Hepatocyte (in vitro differentiated cells): ENCODE data around the gene LRRC4C.

ENCODE experiments used
- EZH2 ChIP-seq: fragments of 200-600 bp; sonication (generic); IDR thresholded peaks from 2 replicates; pipeline ENCODE4 v1.6.1; 2016; ENCODE audit warnings: antibody characterized with exemption, mild to moderate bottlenecking, borderline replicate concordance
- EZH2phosphoT487 ChIP-seq: fragments of 200-600 bp; sonication (generic); IDR thresholded peaks from one replicate; pipeline ENCODE4 v1.6.1; 2018; ENCODE audit warnings: antibody characterized with exemption, mild to moderate bottlenecking, low read depth, moderate library complexity; ENCODE audit not compliant: unreplicated experiment, severe bottlenecking
- TF ChIP-seq, protein P1 (sequence below): fragments of 200-600 bp; sonication (generic); IDR thresholded peaks from 2 replicates; pipeline ENCODE4 v1.5.1; 2016; ENCODE audit warnings: antibody characterized with exemption, mild to moderate bottlenecking; ENCODE audit not compliant: poor library complexity

DNA sequence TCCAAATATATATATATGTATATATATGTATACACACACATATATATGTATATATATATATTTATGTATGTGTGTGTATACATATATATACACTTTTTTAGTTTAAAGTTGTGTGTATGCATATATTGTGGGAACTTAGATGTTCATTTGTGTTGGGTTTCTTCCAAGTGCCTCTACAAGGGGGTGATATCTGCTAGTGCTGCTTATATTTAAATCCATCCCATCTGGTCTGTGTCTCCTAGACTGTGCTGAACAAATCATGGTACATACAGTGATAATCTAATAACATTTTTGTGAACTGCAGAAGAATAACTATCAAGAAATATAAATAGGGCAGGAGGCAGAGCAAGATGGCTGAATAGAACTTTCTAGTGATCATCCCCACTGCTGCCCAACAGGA is 696.4 kb downstream of the LRRC4C start:
- TF ChIP-seq, protein P1, sequence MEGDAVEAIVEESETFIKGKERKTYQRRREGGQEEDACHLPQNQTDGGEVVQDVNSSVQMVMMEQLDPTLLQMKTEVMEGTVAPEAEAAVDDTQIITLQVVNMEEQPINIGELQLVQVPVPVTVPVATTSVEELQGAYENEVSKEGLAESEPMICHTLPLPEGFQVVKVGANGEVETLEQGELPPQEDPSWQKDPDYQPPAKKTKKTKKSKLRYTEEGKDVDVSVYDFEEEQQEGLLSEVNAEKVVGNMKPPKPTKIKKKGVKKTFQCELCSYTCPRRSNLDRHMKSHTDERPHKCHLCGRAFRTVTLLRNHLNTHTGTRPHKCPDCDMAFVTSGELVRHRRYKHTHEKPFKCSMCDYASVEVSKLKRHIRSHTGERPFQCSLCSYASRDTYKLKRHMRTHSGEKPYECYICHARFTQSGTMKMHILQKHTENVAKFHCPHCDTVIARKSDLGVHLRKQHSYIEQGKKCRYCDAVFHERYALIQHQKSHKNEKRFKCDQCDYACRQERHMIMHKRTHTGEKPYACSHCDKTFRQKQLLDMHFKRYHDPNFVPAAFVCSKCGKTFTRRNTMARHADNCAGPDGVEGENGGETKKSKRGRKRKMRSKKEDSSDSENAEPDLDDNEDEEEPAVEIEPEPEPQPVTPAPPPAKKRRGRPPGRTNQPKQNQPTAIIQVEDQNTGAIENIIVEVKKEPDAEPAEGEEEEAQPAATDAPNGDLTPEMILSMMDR = no peak
- TF ChIP-seq EZH2 (no peak), EZH2phosphoT487 (no peak)
